ENCODE results near the gene SLFN5.

GRCh38 chr17:35284955-35285354 lies 42.1 kb downstream of the SLFN5 start:
- TF ChIP-seq, protein P1, sequence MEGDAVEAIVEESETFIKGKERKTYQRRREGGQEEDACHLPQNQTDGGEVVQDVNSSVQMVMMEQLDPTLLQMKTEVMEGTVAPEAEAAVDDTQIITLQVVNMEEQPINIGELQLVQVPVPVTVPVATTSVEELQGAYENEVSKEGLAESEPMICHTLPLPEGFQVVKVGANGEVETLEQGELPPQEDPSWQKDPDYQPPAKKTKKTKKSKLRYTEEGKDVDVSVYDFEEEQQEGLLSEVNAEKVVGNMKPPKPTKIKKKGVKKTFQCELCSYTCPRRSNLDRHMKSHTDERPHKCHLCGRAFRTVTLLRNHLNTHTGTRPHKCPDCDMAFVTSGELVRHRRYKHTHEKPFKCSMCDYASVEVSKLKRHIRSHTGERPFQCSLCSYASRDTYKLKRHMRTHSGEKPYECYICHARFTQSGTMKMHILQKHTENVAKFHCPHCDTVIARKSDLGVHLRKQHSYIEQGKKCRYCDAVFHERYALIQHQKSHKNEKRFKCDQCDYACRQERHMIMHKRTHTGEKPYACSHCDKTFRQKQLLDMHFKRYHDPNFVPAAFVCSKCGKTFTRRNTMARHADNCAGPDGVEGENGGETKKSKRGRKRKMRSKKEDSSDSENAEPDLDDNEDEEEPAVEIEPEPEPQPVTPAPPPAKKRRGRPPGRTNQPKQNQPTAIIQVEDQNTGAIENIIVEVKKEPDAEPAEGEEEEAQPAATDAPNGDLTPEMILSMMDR (conservative IDR thresholded peaks at IDR 0.05; ENCODE audit: low read depth, low read length) = no peak
- no peak for TF ChIP-seq RFX5 (IDR thresholded peaks at IDR 0.05; ENCODE audit: low read depth, low read length)
- no peak for TF ChIP-seq POLR2A (IDR thresholded peaks at IDR 0.05; ENCODE audit: low read depth, low read length)
- TF ChIP-seq NFE2L2 (IDR thresholded peaks at IDR 0.05; ENCODE audit: low read depth, low read length) = no peak
- TF ChIP-seq SMC3 (IDR thresholded peaks at IDR 0.05; ENCODE audit: low read depth, low read length) = no peak
- TF ChIP-seq CEBPB (IDR thresholded peaks at IDR 0.05; ENCODE audit: low read depth, low read length) = no peak
- TF ChIP-seq MAZ (IDR thresholded peaks at IDR 0.05; ENCODE audit: borderline replicate concordance, low read depth, low read length) = no peak
- no peak for TF ChIP-seq USF2 (IDR thresholded peaks at IDR 0.05; ENCODE audit: low read depth, low read length)
- no peak for TF ChIP-seq RAD21 (IDR thresholded peaks at IDR 0.05; ENCODE audit: low read length)
- TF ChIP-seq MAFK (IDR thresholded peaks at IDR 0.05; ENCODE audit: low read depth, low read length) = no peak
- TF ChIP-seq BHLHE40 (IDR thresholded peaks at IDR 0.05; ENCODE audit: low read depth, low read length) = no peak
- no peak for TF ChIP-seq CHD1 (IDR thresholded peaks at IDR 0.05; ENCODE audit: low read depth, low read length)
- TF ChIP-seq MXI1 (IDR thresholded peaks at IDR 0.05; ENCODE audit: borderline replicate concordance, low read depth, low read length) = no peak
- TF ChIP-seq, protein P2, sequence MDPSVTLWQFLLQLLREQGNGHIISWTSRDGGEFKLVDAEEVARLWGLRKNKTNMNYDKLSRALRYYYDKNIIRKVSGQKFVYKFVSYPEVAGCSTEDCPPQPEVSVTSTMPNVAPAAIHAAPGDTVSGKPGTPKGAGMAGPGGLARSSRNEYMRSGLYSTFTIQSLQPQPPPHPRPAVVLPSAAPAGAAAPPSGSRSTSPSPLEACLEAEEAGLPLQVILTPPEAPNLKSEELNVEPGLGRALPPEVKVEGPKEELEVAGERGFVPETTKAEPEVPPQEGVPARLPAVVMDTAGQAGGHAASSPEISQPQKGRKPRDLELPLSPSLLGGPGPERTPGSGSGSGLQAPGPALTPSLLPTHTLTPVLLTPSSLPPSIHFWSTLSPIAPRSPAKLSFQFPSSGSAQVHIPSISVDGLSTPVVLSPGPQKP (IDR thresholded peaks at IDR 0.05; ENCODE audit: borderline replicate concordance, low read depth, low read length) = no peak
